22Rv1 (cell line): ENCODE results near the gene ABLIM3.

Source experiments
- CTCF ChIP-seq: fragments of 450-650 bp; IDR thresholded peaks from 2 replicates; pipeline ENCODE4 v1.5.1; 2017; ENCODE audit warnings: mild to moderate bottlenecking
- ZFX ChIP-seq: fragments of 450-650 bp; IDR thresholded peaks from 2 replicates; pipeline ENCODE4 v1.6.1; 2017; ENCODE audit warnings: antibody characterized with exemption, borderline replicate concordance

GRCh38 chr5:149280802-149281201, 139.5 kb downstream of the ABLIM3 start:
- TF ChIP-seq CTCF (no peak), ZFX (no peak)
